Adipose tissue (tissue), 3 donors: Measurements from ENCODE around the gene VAV2. TPM values are rescaled to one million over a fixed set of nuclear protein-coding genes. Genes with fewer than 3 reads are reported as not detected.

Experiments used
- H3K27ac ChIP-seq: one replicate; pipeline ENCODE4 v1.5.1; 2013; ENCODE audit warnings: low read depth, low read length
- WGBS, 3 donors: extraction: QIAGEN DNeasy Blood & Tissue Kit; methylation state at CpG; one replicate each; pipeline ENCODE4 v1.1.7; 2013; 5-methylcytosine and 5-hydroxymethylcytosine counted together
- polyA plus RNA-seq, 3 donors: library from polyadenylated mRNA; stranded (reverse); fragments of 200-250 nt; gene quantifications; one replicate each; pipeline ENCODE4 v1.2.3, GENCODE V29; 2013
- donor health status: healthy with polysubstance abuse.
- donor health status: Bipolar disorder and iron deficiency.
- donor health status: healthy.

VAV2 gene
- polyA plus RNA-seq, 3 donors: 6.0 to 15.2 (median 6.9) TPM

DNA sequence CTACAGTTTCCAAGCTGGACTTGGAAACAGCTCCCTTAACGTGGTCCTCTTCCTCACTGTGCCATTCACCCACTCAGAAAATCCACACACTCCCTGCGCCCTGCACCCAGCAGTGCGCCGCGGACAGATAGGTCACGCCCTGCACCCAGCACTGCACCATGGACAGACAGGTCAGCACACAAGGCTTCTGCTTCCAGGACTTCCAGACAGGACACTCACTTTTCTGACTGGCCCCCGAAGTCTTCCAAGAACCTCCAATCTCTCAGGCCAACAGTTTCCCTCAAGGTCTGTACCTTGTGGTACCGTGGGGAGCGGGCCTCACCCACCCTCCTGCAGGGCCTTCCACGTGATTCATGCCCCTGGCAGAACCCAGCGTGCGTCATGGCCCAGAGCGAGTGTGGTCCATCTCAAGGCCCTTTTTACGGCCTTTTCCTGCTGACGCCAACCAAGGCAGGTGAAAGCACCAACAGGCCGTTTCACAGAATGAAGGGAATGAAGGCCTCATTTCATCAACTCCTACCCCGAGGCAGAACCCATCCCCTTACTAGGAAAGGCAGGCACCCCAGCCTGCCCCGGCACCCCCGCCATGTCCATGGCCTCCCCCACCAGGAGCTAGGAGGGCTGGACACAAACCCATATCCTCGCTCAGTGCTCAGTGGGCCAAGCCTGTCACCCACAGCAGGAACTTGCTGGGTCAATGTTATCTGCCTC, 17.3 kb downstream of the VAV2 start:
- no peak overlapping the region for H3K27ac ChIP-seq
- whole genome bisulfite sequencing, 3 donors: 59 to 91% (median 86%) methylated on average over 18 to 20 of the region's 20 CpGs

DNA sequence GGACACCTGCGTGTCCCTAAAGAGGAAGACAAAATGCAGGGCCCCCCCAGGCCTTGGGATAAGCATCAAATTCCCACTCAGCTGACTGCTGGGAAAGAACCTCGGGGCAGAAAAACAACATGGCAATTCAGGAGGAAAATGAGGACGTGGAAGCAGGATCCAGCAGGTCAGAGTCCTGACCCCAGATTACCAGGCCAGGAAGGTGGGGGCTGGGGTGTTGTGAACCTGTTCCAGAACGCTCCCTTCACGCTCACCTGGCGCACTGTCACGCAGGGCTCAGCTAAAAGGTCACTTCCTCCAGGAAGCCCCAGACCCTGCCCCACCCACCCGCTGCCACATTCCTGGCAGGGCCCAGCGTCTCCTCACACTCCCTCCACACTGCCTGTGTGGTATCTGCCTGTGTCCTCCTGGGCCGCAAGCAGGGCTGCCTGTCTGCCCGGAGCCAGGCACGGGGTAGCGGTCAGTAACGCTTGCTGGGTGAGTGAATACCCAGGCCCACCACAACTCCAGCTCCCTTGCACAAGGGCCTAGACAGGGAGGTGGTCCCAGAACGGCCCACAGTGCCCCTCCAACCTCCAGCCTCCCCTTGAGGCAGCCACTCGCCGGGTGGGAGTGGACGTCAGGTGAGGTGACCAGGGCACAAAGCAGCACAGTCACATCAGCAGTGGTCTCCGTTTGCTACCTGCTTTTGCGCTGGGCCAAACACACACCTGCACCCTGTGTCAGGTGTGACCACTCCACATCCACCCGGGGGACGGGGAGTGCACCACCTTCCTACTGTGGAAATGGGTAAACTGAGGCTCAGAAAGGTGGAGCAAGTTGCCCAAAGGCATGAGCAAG, 18.1 kb downstream of the VAV2 start:
- WGBS, 3 donors: 50 to 80% (median 79%) methylated on average over 22 of the region's 22 CpGs
- no peak overlapping the region for H3K27ac ChIP-seq

DNA sequence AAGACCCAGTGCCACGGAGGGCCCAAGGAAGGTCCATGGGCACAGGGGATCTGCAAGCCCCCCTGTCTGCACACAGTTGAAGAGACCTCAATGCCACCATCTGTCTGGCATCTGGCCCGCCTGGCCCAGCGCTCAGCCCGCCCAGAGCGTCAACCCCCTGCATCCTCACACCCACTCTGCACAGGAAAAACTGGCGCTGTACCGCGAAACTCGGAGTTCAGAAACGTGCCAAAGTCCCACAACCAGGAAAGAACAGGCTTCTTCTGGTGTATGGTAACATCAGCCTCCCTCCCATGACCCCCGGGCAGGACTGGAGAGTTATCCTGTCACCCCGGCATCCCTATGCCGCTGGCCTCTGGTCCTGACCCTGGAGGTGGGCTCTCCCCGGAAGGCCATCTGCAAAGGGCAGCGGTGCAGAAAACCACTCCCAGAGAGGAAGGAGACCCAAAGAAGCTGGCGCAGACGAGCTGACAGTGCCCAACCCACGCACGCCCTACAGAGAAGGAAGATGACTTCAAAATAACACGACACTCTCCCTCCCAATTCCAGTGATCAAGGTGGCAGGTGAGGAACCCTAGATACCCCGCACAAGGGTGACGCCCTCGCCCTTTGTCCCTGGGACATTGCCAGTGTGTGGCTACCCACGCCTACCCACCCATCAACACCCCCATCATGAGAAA, 18.9 kb downstream of the VAV2 start:
- WGBS, 3 donors: 79 to 86% (median 85%) methylated on average over 24 of the region's 24 CpGs
- H3K27ac ChIP-seq: no peak overlapping the region

DNA sequence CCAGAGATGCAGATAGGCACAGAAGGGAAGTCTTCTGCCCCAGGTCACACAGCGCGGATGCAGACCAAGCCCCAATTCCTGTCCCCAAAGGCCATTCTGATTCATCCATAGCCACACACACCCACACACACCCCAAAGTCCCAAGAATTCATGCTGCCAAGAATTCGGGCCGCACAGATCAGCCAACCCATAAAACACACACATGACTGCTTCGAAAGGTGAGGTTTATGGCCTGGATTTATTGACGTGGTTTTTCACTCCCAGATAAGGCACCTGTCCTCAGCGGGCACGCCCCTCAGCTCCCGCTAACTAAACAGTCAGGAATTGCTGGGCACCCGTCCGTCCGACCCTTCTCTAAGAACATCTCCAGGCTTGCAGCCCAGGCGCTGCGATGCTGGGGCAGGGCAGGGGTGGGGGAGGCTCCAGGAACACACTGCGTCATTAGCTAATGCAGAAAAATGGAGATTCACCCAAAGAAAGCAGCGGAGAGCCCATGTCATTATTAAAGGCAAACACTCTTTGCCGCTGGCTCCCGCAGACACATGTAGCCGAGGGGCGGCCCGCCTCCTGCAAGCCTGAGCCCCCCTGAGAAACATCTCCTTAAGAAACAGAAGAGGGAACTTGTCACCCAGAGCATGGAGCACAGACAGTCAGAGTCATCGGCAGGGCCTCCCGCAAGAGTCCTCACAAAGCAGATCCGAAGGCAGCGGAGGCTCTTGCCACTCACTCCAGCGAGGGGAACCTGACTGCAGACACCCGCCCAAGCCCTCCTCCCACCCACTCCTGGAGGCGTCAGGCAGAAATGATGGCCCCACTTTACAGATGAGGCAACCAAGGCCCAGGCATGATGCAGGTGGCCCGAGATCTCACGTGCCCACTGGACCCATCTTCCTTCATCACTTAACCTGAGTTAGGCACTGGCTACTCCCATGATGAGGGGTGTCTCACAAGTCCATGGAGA, 19.9 kb downstream of the VAV2 start:
- WGBS, 3 donors: 67 to 79% (median 69%) methylated on average over 30 of the region's 30 CpGs
- H3K27ac ChIP-seq: no peak overlapping the region

DNA sequence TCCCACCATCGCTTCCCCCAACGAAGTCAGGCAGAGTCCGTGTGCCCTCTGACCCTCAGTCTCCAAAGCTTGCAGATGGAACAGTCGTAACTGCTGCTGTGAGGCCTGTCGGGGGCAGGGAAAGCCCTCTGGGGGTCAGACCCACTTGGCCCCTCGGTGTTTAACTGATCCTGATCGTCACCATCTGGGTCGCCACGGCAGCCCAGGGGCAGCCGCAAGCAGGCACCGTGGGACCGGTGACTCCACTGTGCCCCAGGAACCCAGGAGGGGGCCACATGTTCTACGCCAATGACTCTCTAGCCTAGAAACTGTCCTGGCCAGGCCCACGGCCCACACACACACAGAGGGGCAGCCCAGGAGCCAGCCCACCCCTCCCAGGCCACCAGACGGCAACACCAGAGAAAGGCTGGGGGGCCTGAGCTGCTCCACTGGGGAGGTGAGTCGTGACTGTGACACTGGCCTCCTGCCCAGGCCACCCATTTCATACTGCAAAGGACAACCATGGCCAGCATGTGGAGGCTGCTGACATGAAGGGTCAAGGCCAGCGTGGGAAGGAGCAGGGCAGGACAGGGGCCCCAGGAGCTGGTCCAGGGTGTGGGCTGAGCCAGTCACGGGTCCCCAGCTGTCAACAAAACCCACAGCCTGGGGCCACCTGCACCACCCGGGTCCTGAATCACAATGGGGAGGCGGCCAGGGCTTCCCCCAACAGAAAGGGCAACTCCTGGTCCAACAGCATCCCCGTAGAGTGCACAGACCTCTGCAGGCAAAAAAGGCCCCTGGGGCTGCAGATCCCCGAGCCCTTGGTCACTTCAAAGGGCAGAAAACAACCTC, 20.8 kb downstream of the VAV2 start:
- WGBS, 3 donors: 72 to 88% (median 85%) methylated on average over 22 of the region's 22 CpGs
- no peak overlapping the region for H3K27ac ChIP-seq

DNA sequence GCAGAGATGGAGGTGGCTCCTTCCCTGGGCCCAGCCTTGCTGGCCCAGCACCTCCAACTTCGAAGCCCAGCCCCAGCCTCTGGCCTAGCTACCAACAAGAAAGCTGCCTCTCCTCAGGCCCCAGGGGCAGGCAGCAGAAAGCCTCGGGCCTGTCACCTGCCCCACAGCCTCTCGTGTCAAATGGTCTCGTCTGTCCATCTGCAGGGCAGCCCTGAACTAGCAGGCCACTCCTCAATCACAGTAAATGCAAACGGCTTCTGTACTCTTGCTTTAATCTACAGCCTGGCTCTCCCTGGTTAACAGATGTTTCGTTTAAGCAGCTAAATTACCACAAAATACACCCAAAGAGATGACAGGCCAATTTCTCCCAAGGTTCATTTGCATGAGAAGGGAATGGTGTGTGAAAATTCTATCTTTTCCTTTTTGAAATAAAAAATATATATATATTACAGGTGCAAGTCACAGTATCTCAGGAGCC, 21.5 kb downstream of the VAV2 start:
- WGBS, 3 donors: 53 to 81% (median 72%) methylated on average over 6 of the region's 6 CpGs
- no peak overlapping the region for H3K27ac ChIP-seq

DNA sequence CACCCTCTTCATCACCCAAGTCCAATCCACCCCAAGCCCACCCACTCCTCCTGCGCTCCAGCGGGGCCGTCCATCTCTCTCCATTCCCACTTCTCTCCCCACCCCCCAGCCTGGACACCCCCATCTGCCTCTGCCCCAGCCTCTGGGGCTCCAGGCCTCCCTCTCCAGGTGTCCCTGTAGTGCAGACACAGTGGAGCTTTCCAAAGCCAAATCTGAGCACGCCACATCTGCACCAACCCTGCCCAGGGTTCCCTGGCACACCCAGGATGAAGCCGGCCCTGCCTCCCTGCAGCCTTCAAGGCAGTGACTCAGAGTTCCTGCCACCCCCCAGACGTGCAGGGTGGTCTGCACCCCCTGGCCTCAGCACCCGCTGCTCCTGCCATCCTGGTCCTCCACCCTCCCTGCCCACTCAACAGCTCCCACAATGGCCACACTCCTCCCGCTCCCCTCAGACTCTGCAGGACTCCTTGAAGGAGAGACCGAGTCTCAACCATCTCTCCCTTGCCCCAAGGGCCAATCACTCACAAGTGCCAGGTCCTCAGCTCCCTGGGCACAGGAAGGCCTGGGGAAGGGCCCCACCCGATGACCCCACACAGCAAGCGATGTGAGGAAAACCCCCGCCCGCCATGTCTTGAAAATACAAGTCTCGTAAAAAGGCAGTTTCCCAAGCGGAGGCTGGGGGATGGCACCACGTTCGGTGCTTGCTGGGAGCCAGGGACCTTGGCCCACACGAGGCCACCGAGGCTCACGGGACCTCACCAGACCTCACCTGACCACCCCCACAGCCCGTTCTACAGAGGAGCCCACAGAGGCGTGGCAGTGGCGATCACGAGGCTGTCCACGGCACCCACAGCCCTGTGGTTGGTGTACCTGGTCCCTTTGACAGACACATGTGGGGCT, 22.2 kb downstream of the VAV2 start:
- H3K27ac ChIP-seq: no peak overlapping the region
- WGBS, 3 donors: 84 to 96% (median 88%) methylated on average over 25 of the region's 25 CpGs

DNA sequence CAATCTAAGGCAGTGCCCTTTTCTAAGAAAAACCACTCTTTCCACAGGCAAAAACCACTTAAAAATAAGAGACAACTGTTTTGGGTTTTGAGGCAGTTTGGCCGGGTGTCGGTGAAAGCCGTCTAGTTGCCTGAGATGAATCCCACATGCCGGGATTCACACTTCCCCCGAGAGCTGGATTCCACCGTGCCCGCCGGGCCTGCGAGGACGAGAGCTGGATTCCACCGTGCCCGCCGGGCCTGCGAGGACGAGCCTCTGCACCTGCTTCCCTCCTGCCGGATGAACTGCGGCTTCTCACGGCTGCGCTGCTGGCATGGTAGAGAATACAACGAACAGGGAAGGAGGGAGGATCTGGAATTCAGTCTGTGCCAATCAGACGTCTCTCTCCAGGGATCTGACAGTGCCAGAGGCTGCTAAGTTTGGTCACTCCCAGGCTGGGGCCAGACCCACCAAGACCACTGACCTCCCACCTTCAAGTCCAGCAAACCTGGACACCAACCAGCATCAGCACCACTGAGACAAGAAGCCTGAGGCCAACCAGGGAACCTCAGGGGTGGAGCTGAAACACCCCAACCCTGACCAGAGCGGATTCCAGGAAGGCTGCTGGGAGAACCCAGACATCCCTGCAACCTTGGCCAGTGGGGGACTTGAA, 23.0 kb downstream of the VAV2 start:
- H3K27ac ChIP-seq: no peak overlapping the region
- 65 to 91% (median 81%) methylated on average over 22 of the region's 22 CpGs for whole genome bisulfite sequencing, 3 donors

DNA sequence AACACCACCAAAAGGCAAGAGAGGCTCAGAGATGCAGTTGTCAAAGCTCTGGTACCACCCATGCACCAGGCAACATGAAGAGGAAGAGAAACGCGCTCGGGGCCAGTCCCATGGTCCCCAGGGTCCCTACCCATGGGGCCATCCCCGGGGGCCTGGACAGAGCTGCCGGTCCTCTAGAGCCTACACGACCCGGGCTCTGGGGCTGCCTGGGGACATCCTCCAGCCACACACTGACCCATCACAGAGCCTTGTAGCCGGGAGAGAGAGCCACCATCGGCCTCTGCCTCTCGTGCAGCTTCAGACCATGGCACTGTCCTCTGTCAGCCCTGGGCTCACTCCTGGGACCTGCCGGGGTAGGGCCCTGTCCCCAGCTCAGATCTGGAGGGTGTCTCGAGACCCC, 23.7 kb downstream of the VAV2 start:
- 83 to 97% (median 90%) methylated on average over 12 of the region's 12 CpGs for WGBS, 3 donors
- H3K27ac ChIP-seq: no peak overlapping the region

DNA sequence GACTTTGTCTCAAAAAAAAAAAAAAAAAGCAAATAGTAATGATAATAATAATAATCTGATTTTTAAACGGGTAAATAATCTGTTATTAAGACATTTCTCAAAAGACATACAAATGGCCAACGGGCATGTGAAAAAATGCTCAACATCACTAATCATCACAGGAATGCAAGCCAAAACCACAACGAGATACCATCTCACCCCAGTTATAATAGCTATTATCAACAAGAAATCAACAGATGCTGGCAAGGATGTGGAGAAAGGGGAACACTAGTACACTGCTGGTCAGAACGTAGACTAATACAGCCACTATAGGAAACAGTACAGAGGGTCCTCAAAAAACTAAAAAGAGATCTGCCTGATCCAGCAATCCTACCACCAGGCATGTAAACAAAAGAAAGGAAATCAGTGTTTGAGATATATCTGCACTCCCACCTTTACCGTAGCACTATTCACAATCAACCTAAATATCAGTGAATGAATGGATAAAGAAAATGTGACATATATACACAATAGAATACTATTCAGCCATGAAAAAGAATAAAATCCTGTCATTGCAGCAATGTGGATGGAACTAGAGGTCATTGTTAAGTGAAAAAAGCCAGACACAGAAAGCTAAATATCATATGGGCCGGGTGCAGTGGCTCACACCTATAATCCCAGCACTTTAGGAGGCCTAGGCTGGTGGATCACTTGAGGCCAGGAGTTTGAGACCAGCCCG, 24.9 kb downstream of the VAV2 start:
- H3K27ac ChIP-seq: no peak overlapping the region
- WGBS, 3 donors: 67 to 75% (median 73%) methylated on average over 7 of the region's 7 CpGs

DNA sequence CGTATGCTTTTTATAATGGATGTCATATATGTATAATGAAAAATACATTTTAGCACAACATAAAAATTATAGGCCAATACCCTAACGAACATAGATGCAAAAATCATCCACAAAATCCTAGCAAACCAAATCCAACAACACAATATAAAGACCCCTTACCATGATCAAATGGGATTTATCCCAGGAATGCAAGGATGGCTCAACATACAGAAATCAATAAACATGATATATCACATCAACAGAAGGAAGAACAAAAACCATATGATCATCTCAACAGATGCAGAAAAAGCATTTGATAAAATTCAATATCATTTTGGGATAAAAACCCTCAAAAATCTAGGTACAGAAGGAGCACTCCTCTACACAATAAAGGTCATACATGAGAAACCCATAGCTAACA, 27.7 kb downstream of the VAV2 start:
- 94 to 97% (median 96%) methylated on average over 2 of the region's 2 CpGs for WGBS, 3 donors
- no peak overlapping the region for H3K27ac ChIP-seq

DNA sequence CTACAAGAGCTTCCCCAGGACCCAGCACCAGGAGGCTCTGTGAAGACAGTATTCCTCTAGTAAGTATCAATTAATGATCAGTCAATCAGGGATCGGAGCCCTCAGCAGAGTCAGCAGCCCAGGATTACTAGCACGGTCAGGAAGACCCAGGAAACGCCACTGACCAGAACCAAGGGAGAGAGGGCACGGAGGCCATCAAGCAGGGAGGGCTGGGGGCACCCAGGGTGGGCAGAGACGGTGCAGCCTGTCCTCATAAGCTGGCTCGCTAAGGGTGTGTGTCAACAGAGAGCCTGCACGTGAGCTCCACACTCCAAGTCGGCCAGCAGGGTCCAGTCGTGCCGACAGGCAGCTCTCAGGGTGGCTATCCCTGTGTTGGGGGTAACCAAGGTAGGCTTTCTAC, 29.0 kb downstream of the VAV2 start:
- H3K27ac ChIP-seq: no peak overlapping the region
- 50 to 88% (median 85%) methylated on average over 10 of the region's 10 CpGs for WGBS, 3 donors

DNA sequence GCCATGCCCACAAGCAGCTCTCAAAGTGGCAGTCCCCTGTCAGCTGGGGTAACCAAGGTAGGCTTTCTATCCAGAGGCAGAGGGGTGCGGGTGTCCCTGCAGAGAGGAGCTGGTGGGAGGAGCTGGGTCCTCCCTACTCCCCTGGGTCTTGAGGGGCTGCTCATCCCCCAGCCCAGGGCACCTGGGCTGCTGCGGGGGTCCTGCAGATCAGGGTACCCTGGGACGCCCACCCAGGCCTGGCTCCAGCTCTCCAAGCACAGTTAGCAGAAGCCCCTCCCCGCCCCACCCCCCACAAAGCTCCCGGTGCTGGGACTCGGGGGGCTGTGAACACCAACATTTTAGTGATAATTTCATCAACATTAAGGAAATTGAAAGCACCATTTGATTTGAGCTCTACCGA, 29.8 kb downstream of the VAV2 start:
- H3K27ac ChIP-seq: no peak overlapping the region
- WGBS, 3 donors: 56 to 82% (median 81%) methylated on average over 7 of the region's 7 CpGs

DNA sequence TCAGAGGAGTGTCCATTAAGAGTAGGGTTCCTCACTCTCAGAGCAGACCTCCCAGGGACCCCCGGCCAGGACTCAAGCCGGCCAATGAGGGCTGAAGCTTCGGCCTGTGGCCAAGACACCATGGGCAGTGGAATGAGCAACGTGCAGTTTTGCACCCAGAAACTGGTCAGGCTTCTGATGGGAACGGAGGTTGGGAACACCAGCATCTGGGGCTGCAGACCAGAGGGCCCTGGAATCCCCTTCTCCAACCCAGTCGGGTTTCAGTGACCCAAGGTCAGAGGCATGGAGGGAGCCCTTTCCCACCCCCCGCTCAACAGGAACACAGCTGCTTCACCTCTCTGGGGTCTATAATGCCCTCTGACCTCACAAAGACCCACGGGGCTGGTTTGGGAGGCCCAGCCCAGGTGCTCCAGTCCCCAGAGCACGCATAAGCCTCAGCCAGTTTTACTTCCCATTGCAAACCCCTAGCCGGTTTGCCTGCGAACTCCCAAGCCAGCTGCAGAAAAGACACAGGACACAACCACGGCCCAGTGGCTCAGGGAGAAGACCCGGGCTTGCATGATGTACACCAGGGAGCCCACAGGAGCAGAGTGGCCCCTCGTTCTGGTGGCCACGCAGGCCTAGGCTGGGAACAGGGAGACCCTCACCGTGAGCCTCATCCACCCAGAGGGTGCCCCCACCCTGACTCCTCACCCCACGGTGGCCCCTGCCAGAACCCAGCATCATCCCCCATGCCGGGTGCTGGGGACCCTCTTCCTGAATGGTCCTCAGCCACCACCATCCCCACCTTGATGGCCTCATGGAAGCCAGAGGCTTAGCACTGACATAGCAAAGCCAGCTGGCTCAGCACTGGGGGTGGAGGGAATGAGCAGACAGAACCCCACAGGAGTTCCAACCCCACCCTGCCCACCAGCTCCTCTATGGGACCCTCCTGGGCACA, 30.6 kb downstream of the VAV2 start:
- 60 to 91% (median 87%) methylated on average over 18 of the region's 18 CpGs for WGBS, 3 donors
- H3K27ac ChIP-seq: no peak overlapping the region
